Mesothelial cell of epicardium (in vitro differentiated cells): ENCODE results near the gene TRERF1. TPM values are rescaled to one million over a fixed set of nuclear protein-coding genes. Genes with fewer than 3 reads are reported as not detected.
"Not testable (repeated sequence)": the region's sequence is repeated elsewhere in the genome, so short reads cannot be mapped to it uniquely, and the experiment has no call there.

Source experiments
- DNase-seq, 2 experiments: peaks; one replicate each; pipeline ENCODE4 v3.0.0; 2021; ENCODE audit warnings: low spot score in 2 of 2; ENCODE audit not compliant: unreplicated experiment in 2 of 2
- H3K27ac Mint-ChIP-seq: 2 replicates; pipeline ENCODE4 v1.8.0; 2021; ENCODE audit warnings: mixed read lengths
- H3K27me3 Mint-ChIP-seq: 2 replicates; pipeline ENCODE4 v1.8.0; 2021; ENCODE audit warnings: low read depth, mixed read lengths
- H3K36me3 Mint-ChIP-seq: 2 replicates; pipeline ENCODE4 v1.8.0; 2021; ENCODE audit warnings: mixed read lengths
- H3K4me1 Mint-ChIP-seq: 2 replicates; pipeline ENCODE4 v1.8.0; 2021; ENCODE audit warnings: mixed read lengths
- H3K4me3 Mint-ChIP-seq: 2 replicates; pipeline ENCODE4 v1.8.0; 2021; ENCODE audit warnings: mild to moderate bottlenecking, moderate library complexity, mixed read lengths
- H3K9me3 Mint-ChIP-seq: 2 replicates; pipeline ENCODE4 v1.8.0; 2021; ENCODE audit warnings: mixed read lengths
- CTCF ChIP-seq: fragments of 200-600 bp; sonication (generic); IDR thresholded peaks from one replicate; pipeline ENCODE4 v1.5.0; 2021; ENCODE audit warnings: antibody characterized with exemption; ENCODE audit not compliant: unreplicated experiment
- total RNA-seq: library from RNA; stranded (reverse); gene quantifications from 3 replicates; pipeline ENCODE4 v1.2.1, GENCODE V29; 2021

The TRERF1 gene
- total RNA-seq, 1 donor from 2014 or later = 19.8 TPM

DNA sequence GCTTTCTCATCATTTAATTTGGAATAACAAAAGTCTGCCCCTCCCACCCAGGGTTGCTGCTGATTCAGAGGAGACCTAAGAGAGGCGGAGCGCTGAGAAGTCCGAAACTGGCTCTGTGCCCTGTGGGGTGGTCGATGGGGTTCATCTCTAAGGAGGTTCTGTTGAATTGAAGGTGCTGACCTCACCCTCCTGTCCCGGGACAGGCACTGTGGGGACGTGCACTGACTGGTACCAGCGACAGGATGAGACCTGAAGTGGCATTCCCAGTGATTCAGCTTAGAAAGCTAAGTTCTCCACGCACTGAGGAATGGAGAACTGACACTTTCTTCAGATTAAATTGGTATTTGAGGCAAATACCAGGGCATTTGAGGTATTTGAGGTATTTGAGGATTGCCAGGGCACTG is 258.2 kb downstream of the TRERF1 start:
- peak overlapping the region; percentile 32 for H3K27ac Mint-ChIP-seq

DNA sequence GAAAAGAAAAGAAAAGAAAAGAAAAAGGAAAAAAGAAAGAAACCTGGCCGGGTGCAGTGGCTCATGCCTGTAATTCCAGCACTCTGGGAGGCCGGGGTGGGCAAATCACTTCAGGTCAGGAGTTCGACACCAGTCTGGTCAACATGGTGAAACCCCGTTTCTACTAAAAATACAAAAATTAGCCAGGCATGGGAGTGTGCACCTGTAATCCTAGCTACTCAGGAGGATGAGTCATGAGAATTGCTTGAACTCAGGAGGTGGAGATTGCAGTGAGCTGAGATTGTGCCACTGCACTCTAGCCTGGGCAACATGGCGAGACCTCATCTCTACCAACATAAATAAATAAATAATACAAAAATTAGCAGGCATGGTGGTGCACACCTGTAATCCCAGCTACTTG is 259.3 kb downstream of the TRERF1 start:
- not testable (repeated sequence) for H3K27ac Mint-ChIP-seq, H3K4me3 Mint-ChIP-seq, H3K4me1 Mint-ChIP-seq, DNase-seq, H3K9me3 Mint-ChIP-seq, H3K36me3 Mint-ChIP-seq, H3K27me3 Mint-ChIP-seq

More for the DNA sequence above, 258.2 kb downstream of the TRERF1 start:
- no peak for TF ChIP-seq CTCF
- no peaks in the 10 kb centered on the region for H3K36me3 Mint-ChIP-seq
- DNase-seq = no peak
- peaks cover 10% of the 10 kb centered on the region for H3K4me1 Mint-ChIP-seq
- H3K4me3 Mint-ChIP-seq = no peak overlapping the region
- no peaks in the 10 kb centered on the region for H3K27me3 Mint-ChIP-seq
- H3K9me3 Mint-ChIP-seq = no peaks in the 10 kb centered on the region

DNA sequence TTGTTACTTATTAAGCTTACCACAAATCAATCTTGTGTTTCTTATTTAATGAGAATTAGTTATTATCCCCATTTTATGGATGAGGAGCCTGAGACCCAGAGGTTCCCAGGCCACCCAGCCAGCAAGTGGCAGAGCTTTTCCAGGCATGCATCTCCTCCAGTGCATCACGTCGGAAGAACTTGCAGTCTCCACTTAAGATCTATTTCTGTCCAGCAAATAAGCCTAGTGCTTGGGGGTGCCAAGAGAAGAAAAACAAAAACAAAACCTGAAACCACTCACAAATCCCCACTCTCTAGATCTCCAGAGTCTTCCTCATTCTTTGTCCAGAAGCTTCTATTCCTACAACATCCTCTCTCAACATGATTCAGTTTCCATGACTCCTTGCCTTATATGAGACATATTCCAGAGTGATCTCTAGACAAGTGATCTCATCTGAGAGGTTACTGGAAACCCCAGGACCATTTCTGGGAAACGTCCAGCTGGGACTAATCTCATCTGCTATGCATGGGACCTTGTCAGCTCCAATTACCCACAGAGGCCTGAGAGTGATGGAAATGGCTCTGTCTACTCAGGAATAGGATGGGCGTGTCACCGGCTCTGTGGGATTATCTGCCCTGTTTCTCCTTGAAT is 261.1 kb downstream of the TRERF1 start:
- Mint-ChIP-seq H3K4me1 (peaks cover 10% of the 10 kb centered on the region), H3K4me3 (no peak overlapping the region), H3K9me3 (no peaks in the 10 kb centered on the region), H3K27me3 (no peaks in the 10 kb centered on the region), H3K27ac (no peak overlapping the region), H3K36me3 (no peaks in the 10 kb centered on the region)
- TF ChIP-seq CTCF = no peak
- DNase-seq = no peak

DNA sequence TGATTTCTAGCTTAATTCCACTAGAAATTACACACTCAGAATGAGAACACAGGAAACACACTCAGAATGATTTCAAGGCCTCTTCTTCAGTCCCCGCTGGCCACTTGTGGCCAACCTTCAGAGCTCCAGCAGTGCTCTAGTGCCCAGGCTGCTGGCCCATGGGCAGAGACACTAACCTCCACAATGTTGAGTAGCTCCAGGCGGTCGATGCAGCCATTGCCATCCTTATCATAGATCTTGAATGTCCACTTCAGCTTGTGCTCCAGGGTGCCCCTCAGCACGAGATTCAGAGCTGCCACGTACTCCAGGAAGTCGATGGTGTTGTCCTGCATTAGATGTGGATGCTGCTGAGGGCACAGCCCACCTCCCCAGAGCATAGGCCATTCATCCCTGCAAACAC is 263.3 kb downstream of the TRERF1 start:
- H3K27ac Mint-ChIP-seq = no peak overlapping the region
- TF ChIP-seq CTCF = no peak
- H3K4me3 Mint-ChIP-seq = no peak overlapping the region
- H3K4me1 Mint-ChIP-seq = peaks cover 5% of the 10 kb centered on the region
- H3K36me3 Mint-ChIP-seq = peaks cover 1% of the 10 kb centered on the region
- H3K27me3 Mint-ChIP-seq = no peaks in the 10 kb centered on the region
- H3K9me3 Mint-ChIP-seq = no peaks in the 10 kb centered on the region
- no peak for DNase-seq

DNA sequence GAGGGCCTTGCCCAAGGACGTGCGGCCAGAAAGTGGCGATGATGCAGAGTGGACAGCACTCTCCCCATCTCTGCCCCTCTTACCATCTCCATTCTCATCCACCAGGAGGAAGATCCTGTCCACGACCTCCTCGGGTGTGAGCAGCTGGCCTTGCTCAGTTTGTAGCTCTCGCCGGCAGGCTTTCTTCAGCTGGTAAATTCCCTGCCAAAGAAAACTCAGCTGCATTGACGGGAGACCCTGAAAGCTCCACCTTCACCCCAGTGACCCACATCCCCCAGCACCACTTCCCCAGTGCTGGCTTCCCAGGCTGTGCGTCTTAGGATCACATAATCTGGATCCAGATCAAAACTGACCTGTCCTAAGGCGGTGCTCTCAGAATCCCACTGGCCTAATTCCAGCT is 266.1 kb downstream of the TRERF1 start:
- DNase-seq = no peak
- TF ChIP-seq CTCF = no peak
- Mint-ChIP-seq H3K4me1 (no peaks in the 10 kb centered on the region), H3K27me3 (no peaks in the 10 kb centered on the region), H3K27ac (no peak overlapping the region), H3K4me3 (no peak overlapping the region), H3K9me3 (no peaks in the 10 kb centered on the region), H3K36me3 (peaks cover 1% of the 10 kb centered on the region)

DNA sequence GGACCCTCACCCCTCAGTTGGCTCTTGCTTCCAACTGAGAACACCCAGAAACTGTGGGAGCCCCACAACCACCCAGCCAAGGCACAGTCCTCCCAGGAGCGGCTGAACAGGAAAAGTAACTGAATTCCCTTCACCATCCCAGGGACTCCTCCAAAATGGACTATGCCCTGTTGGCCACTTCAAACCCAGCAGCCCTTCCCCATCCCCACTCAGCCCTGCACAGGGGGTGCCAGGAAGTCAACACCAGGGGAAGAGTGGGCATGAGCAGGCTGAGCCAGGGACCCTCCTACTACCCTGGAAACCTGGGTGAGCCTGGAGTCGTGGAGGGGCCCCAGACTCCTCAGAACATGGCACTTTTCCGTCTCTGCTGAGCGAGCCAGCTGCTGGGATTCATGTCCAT is 267.3 kb downstream of the TRERF1 start:
- H3K27ac Mint-ChIP-seq = no peak overlapping the region
- no peak overlapping the region for H3K4me3 Mint-ChIP-seq
- no peaks in the 10 kb centered on the region for H3K27me3 Mint-ChIP-seq
- H3K9me3 Mint-ChIP-seq = no peaks in the 10 kb centered on the region
- H3K36me3 Mint-ChIP-seq = peaks cover 1% of the 10 kb centered on the region
- H3K4me1 Mint-ChIP-seq = no peaks in the 10 kb centered on the region
- TF ChIP-seq CTCF = no peak
- no peak for DNase-seq
